Transverse colon (tissue), 4 donors: ENCODE measurements around the gene PSMC6.

ENCODE experiments used
- EP300 ChIP-seq: sonication (generic); formaldehyde crosslinking; IDR thresholded peaks from one replicate; pipeline ENCODE4 v1.6.1; 2017; ENCODE audit warnings: antibody characterized with exemption, low read depth
- POLR2A ChIP-seq: fragments of 450-650 bp; IDR thresholded peaks from one replicate; pipeline ENCODE4 v1.6.1; 2016; ENCODE audit warnings: antibody characterized with exemption, mild to moderate bottlenecking, moderate library complexity
- POLR2AphosphoS5 ChIP-seq, 3 donors: sonication (generic); formaldehyde crosslinking; IDR thresholded peaks; one replicate each; pipeline ENCODE4 v1.6.1; 2016; ENCODE audit warnings: antibody characterized with exemption in 3 of 3
- TF ChIP-seq, protein P1 (sequence below), 5 experiments: fragments of 200-600 bp in 3 of 5; fragments of 450-650 bp in 2 of 5; sonication (generic) in 3 of 5; IDR thresholded peaks; 1 replicate in 2 of 5; 2 replicates in 3 of 5; pipeline ENCODE4 v1.5.1; 2016 to 2017; ENCODE audit warnings: antibody characterized with exemption in 5 of 5, inconsistent platforms in 3 of 5, mild to moderate bottlenecking in 2 of 5, moderate library complexity in 1 of 5

DNA sequence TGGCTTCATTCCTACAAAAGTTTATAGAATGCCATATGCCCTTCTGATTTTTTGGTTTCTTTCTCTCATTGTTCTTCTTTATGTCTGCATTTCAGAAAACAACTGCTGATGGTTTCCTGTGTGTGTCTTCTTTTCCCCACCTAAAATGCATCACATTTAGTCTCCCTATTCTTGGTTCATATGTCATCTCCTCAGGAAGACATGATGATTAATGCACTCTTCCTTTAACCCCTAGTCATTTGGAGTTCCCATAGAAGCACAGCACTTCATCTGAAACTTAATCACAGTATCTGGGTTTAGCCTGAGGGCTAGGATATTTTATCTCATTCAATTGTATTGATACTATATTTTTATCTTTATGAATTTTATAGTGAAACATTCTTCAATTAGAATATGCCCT, 62.9 kb downstream of the PSMC6 start:
- TF ChIP-seq, protein P1, sequence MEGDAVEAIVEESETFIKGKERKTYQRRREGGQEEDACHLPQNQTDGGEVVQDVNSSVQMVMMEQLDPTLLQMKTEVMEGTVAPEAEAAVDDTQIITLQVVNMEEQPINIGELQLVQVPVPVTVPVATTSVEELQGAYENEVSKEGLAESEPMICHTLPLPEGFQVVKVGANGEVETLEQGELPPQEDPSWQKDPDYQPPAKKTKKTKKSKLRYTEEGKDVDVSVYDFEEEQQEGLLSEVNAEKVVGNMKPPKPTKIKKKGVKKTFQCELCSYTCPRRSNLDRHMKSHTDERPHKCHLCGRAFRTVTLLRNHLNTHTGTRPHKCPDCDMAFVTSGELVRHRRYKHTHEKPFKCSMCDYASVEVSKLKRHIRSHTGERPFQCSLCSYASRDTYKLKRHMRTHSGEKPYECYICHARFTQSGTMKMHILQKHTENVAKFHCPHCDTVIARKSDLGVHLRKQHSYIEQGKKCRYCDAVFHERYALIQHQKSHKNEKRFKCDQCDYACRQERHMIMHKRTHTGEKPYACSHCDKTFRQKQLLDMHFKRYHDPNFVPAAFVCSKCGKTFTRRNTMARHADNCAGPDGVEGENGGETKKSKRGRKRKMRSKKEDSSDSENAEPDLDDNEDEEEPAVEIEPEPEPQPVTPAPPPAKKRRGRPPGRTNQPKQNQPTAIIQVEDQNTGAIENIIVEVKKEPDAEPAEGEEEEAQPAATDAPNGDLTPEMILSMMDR (IDR thresholded peaks at IDR 0.05), result no peak
- TF ChIP-seq POLR2A (no peak), POLR2AphosphoS5 (IDR thresholded peaks at IDR 0.05) (no peak), EP300 (no peak)
